HS-5 (cell line): ENCODE data around the gene SMIM28.
"Not testable (repeated sequence)": the region's sequence is repeated elsewhere in the genome, so short reads cannot be mapped to it uniquely, and the experiment has no call there.

Source experiments
- DNase-seq: peaks from one replicate; pipeline ENCODE4 v3.0.0-alpha.2; 2012; ENCODE audit warnings: low read depth

SMIM28 gene

DNA sequence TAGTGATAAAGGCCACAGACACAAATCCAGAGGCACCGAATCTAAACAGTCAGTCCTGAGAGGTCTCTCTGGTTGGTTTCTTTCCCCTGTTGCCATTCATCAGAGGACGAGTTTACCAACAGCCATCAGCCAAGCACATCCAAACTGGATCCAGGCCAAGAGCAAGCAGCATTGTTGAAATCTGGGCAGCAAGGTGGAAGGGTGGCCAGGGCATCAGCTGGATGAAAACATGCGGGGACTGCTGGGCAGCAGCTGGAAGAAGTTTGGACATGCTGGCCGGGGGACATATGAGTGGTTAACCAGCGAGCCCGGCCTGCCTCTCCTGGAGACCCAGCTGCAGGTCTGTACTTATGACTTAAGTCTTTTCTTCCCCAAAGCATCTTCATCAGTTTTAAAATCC, at the start of gene SMIM28:
SMIM28 (plus strand) TSS at position 62 of the 400 bp plus-strand sequence; CDS start at position 230, 168 bp downstream.
- DNase-seq, result no peak

DNA sequence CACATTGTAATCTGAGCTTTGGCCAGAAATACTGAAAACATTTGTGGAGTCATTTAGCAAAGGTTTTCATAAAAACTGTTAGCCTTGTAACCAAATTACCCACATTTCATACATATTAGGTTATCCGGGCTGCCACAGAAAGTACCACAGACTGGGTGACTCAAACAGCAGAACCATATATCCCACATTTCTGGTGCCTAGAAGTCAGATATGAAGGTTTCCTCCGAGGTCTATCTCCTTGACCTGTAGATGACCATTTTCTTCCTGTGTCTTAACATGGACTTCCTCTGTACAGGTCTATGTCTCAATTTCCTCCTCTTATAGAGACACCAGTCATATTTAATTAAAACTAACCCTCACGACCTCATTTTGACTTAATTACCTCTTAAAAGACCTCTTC, 49.5 kb upstream of the SMIM28 start:
- DNase-seq, result no peak

DNA sequence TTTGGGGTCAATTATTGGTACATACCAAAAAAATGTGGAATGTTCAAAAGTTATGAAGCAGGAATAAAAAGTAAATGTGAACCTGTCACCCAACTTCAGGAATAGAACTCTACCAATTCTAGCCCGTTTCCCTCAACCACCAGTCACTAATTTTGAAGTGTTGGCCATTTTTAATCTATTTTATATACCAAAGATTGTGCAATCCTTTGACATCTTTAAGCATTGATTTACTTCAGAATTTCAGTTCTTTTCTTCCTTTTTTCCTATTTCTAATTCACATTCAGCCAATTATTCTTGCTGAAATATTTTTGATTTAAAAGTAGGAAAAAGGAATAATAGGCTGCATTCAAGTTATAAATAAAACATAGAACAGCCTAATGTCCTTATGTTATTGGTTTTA, 46.9 kb upstream of the SMIM28 start:
- no peak for DNase-seq

GRCh38 chr6:138331444-138331843, 46.3 kb upstream of the SMIM28 start:
- no peak for DNase-seq

GRCh38 chr6:138331984-138332383, 45.7 kb upstream of the SMIM28 start:
- DNase-seq, result no peak

GRCh38 chr6:138334000-138334399, 43.7 kb upstream of the SMIM28 start:
- no peak for DNase-seq

DNA sequence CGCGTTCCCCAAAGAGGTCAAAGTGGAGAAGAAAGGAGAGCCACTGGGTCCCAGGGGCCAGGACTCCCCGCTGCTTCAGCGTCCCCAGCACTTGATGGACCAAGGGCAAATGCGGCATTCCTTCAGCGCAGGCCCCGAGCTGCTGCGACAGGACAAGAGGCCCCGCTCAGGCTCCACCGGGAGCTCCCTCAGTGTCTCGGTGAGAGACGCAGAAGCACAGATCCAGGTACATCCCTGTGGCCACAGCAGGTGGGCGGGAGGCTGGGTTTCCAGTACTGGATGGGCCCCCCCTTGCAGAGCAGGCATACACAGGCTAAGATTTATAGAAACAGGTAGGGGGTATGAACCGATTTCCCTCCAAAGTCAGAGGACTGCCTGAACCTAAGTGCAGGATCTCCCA, 42.7 kb upstream of the SMIM28 start:
- DNase-seq, result no peak

- DNase-seq, result no peak
Measured at GRCh38 chr6:138336221-138336620, 41.5 kb upstream of the SMIM28 start.

DNA sequence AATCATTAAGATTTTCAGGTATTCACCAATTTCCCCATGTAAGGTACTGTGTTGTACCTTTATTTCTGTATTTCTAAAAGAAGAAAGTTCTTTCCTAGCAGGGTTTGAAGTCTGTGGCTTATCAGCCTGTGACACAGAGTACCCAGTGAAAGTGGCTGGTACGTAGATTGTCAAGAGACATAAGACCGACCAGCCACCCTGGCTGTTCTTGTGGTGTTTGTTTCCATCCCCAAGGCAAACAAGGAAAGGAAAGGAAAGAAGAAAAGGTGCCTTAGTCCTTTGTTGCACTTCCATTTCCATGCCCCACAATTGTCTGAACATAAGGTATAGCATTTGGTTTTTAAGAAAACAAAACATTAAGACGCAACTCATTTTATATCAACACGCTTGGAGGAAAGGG, 40.6 kb upstream of the SMIM28 start:
- no peak for DNase-seq

GRCh38 chr6:138339024-138339423, 38.7 kb upstream of the SMIM28 start:
- no peak for DNase-seq

DNA sequence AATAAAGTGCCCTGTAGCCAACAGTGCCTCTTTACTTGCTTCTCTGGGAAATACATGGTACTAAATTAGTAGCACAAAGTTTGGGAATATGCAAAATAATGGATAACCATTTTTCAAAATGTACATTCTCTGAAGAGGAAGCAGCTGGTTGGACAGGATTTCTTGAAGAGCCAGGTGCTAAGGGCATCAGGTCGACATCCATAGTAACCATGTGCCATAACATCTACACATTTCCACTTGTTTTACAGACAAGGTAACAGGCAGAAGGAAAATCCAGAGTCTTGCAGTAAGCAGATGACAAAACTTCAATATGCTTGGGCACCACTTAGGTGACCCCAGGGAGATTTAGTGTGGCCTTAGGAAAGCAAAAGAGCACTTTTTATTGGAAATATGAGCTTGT, 36.5 kb upstream of the SMIM28 start:
- DNase-seq, result no peak

DNA sequence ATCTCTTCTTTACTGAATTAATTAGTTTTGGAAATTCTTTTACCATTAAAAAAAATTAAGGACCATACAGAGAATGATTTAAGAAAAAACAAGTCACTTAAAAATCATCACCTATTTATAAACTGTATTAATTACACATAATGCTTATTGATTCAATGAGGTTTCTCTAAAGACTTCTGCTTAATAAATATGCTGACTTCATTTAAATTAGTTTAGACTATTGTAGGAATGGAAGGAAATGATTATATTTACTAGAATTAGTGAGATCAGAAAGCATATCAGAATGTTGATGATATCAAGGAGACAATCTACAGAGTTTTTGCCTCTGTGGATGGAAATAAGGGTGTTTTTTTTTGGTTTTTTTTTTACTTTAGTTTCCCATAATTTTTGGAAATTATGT, 34.6 kb upstream of the SMIM28 start:
- no peak for DNase-seq

- DNase-seq, result no peak
Measured at GRCh38 chr6:138345565-138346285, 32.0 kb upstream of the SMIM28 start.

GRCh38 chr6:138346302-138347195, 31.2 kb upstream of the SMIM28 start:
- no peak for DNase-seq

DNA sequence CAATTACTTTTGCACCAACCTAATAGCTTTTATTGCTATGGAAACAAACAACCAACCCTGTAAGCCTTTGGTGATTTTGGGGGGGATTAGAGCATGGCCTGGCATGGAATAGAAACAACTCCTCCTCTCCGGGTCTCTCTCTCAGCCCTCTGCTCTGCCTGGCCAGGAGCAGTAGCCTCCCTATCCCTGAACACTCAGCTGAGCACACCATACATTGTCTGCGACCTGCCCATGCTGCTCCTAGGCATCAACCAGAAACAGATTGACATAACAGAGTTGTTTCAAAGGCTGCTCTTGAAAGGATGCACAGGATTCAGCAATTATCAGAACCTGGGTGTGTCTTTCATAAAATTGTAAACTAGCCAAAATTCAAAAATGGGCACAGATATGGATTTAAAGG, 29.8 kb upstream of the SMIM28 start:
- no peak for DNase-seq

DNA sequence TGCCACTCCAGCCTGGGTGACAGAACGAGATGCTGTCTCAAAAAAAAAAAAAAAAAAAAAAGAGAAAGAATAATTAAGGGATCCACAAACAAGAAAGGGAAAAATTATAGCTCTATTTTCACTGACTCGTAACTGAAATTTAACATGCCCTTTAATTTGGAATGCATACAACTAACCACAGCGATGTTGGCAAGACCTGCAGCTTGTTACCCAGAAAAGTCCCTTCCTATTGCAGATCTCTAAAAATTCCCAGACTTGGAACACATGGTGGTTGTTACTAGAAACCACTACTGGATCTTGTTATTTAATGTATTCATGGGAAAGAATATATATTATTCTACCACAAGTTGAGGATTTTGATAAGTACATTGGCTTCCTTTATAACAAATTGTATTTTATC, 27.8 kb upstream of the SMIM28 start:
- no peak for DNase-seq

- no peak for DNase-seq
Measured at GRCh38 chr6:138357928-138358327, 19.8 kb upstream of the SMIM28 start.

- not testable (repeated sequence) for DNase-seq
Measured at GRCh38 chr6:138368684-138369083, 9.0 kb upstream of the SMIM28 start.

GRCh38 chr6:138370631-138371451, 6.9 kb upstream of the SMIM28 start:
- no peak for DNase-seq

- DNase-seq, result no peak
Measured at GRCh38 chr6:138371452-138371711, 6.3 kb upstream of the SMIM28 start.

DNA sequence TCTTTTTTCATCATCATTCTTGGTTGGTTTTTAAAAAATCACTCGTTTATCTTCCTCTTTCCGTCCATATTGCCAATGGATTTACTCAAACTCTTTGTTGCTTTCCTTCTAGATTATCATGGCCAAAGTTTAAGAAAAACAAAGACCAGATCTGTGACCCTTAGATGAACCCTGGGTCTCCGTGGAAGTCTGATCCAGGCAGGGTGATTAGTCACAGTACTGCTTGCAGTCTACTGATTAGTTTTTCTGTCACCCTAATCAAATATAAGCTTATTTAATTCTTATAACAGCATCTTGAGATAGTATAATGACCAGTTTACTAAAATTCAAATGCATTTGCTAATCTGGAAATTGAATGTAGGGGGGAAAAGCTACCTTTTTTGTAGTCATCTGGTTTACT, 6.0 kb upstream of the SMIM28 start:
- no peak for DNase-seq

GRCh38 chr6:138372711-138373463, 4.8 kb upstream of the SMIM28 start:
- no peak for DNase-seq
